ENCODE data around the gene PHF5A.
"Not testable (repeated sequence)": the region's sequence is repeated elsewhere in the genome, so short reads cannot be mapped to it uniquely, and the experiment has no call there.

The PHF5A gene

GRCh38 chr22:41447435-41448188 is 20.9 kb downstream of the PHF5A start:
- peak in 1 of 2 donors; percentile 39 for DNase-seq (ENCODE audit: low read depth in 2 of 2)

- DNase-seq (ENCODE audit: low read depth in 2 of 2), result peak; percentile 79 to 92
Observed at GRCh38 chr22:41446639-41447434, 21.7 kb downstream of the PHF5A start, which contains the start of gene TOB2. TSS of gene TOB2 (minus strand) at chr22:41446801. CDS start at chr22:41437345, 9,456 bp downstream.

GRCh38 chr22:41446057-41446501 is 22.4 kb downstream of the PHF5A start:
- DNase-seq (ENCODE audit: low read depth in 2 of 2), result no peak

GRCh38 chr22:41445129-41446056 is 23.1 kb downstream of the PHF5A start:
- DNase-seq (ENCODE audit: low read depth in 2 of 2), result no peak

- DNase-seq (ENCODE audit: low read depth in 2 of 2), result peak; percentile 55 to 71
Observed at GRCh38 chr22:41444360-41445128, 23.9 kb downstream of the PHF5A start.

GRCh38 chr22:41442240-41442792 is 26.2 kb downstream of the PHF5A start:
- no peak for DNase-seq (ENCODE audit: low read depth in 2 of 2)

- DNase-seq (ENCODE audit: low read depth in 2 of 2), result not testable (repeated sequence)
Observed at GRCh38 chr22:41440511-41440910, 28.0 kb downstream of the PHF5A start.

GRCh38 chr22:41437198-41437597 is 31.3 kb downstream of the PHF5A start:
- no peak for DNase-seq (ENCODE audit: low read depth in 2 of 2)

GRCh38 chr22:41436322-41437113 is 32.0 kb downstream of the PHF5A start:
- DNase-seq (ENCODE audit: low read depth in 2 of 2), result no peak

- no peak for DNase-seq (ENCODE audit: low read depth in 2 of 2)
Observed at GRCh38 chr22:41435560-41435959, 32.9 kb downstream of the PHF5A start.

GRCh38 chr22:41434361-41435003 is 34.0 kb downstream of the PHF5A start:
- not testable (repeated sequence) for DNase-seq (ENCODE audit: low read depth in 2 of 2)

- DNase-seq (ENCODE audit: low read depth in 2 of 2), result not testable (repeated sequence)
Observed at GRCh38 chr22:41433480-41433879, 35.0 kb downstream of the PHF5A start.

- no peak for DNase-seq (ENCODE audit: low read depth in 2 of 2)
Observed at GRCh38 chr22:41431656-41432055, 36.8 kb downstream of the PHF5A start.

- DNase-seq (ENCODE audit: low read depth in 2 of 2), result no peak
Observed at GRCh38 chr22:41429951-41430332, 38.5 kb downstream of the PHF5A start.

- DNase-seq (ENCODE audit: low read depth in 2 of 2), result no peak
Observed at GRCh38 chr22:41429232-41429950, 39.1 kb downstream of the PHF5A start.

GRCh38 chr22:41425660-41426365 is 42.7 kb downstream of the PHF5A start:
- DNase-seq (ENCODE audit: low read depth in 2 of 2), result no peak

GRCh38 chr22:41418717-41419116 is 49.8 kb downstream of the PHF5A start:
- DNase-seq (ENCODE audit: low read depth in 2 of 2), result no peak

Measured in stimulated activated CD8-positive, alpha-beta memory T cell treated with anti-CD3 and anti-CD28 coated beads, Interleukin-2, amount 100 ng/mL, for 1 hour (primary cell).